Activated effector memory CD4-positive, alpha-beta T cell treated with Interleukin-2 at 50 U/mL for 16 hours (primary cell): ENCODE results near the gene EHD1.
A peak's percentile ranks its signal among the peaks of the same experiment; 100 is the strongest.
"Not testable (repeated sequence)": the region's sequence is repeated elsewhere in the genome, so short reads cannot be mapped to it uniquely, and the experiment has no call there.

Experiments used
- DNase-seq: peaks from one replicate; pipeline ENCODE4 v3.0.0-alpha.2; 2020

EHD1 gene

DNA sequence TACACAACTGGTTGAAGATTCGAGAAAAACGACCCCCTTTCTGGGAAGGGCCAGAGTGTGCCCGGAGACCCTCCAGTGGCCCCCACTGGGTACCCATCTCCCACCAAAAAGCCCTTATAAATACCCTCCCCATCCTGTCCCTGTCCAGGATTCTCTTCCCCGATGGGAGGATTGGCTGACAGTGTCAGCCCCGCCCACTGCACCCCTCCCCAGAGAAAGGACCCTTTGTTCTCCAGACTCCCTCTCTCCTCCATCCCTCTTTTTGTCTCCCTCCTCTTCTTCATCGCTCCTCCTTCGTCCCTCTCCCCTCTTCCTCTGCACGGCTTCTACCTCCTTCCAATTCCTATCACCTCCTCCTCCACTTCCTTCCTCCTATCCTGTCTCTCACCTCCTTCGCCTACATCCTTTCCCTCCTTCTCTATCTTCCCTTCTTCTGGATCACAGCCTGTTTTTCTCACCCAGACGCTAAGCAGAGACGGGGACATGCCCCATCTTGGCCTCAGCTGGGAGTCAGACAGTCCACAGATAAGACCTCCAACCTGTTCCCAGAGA, 54.8 kb downstream of the EHD1 start:
- no peak for DNase-seq

DNA sequence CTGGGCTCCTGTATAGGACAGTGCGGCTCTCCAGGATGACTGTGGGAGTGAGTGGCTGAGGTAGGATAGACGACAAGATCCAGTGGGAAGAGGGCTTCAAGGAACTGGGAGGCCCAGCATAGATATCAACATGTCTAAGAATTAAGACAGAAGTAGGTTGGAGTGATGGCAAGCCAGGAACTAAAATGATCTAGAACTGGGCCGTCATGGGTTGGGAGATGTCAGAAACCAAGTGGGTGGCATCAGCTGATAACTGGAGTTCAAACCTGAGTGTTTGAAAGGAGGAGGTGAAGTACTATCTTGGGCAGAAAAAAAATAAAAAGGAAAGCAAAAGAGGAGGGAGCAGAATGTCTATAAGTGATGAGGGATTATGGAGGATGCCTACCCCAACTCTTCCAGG, 60.9 kb downstream of the EHD1 start:
- DNase-seq = no peak

DNA sequence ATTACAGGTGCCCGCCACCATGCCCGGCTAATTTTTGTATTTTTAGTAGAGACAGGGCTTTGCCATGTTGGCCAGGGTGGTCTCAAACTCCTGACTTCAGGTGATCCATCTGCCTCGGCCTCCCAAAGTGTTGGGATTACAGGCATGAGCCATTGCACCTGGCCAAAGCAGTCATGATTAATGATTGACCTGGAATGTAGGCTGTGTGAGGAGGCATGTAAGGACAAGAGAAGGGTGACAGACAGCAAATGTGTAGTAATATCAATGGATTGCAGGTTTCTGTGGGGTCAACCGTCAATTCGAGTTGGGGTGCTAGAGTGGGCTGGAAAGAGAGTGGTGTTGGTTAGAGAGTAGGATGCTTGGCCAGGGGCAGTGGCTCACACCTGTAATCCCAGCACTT, 63.0 kb downstream of the EHD1 start:
- not testable (repeated sequence) for DNase-seq

DNA sequence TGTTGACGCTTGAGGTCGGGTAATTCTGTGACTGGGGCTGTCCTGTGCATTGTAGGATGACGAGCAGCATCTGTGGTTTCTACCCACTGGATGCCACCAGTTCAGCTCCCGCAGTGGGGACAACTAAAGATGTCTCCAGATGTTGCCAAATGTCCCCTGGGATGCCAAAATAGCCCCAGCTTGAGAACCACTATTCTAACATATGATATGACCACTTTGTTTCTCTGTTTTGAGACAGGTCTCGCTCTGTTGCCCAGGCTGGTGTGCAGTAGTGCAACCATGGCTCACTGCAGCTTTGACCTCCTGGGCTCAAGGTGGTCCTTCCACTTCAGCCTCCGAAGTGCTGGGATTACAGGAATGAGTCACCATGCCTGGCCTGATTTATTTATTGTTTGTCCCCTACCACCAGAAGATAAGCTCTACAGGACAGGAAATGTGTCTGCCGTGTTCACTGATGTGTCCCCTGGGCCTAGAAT, 63.7 kb downstream of the EHD1 start:
- DNase-seq = no peak

DNA sequence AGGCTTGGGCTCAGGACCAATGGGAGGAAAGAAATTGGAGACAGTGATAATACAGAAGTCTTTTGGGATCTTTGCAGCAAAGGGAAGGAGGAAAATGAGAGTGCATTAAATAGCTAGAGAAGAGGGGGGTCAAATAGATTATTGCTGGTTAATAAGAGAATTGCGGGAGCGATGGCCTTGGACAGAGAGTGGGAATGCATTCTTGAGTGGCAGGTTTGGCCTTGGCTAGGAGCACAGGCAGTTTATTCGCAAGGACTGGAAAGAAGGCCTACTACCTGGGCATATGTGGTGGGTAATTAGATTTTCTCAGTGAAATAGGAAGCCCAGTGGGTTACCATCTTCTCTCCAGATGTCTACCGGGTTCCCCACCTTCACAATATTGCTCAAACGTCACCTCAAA, 64.6 kb downstream of the EHD1 start:
- no peak for DNase-seq

DNA sequence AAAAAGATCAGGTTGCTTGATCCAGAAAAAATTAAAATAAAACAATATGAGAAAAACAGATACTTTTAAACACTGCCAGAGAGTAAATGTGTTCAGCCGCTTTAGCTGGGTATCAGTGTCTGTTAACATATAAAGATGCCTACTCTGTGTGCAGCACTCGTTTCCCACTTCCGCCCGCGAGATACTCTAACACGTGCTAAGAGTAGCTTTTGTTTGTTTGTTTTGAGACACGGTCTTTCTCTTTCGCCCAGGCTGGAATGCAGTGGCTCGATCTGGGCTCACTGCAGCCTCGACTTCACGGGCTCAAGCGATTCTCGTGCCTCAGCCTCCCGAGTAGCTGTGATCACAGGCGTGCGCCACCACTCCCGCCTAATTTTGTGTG, 67.5 kb downstream of the EHD1 start:
- DNase-seq = no peak

DNA sequence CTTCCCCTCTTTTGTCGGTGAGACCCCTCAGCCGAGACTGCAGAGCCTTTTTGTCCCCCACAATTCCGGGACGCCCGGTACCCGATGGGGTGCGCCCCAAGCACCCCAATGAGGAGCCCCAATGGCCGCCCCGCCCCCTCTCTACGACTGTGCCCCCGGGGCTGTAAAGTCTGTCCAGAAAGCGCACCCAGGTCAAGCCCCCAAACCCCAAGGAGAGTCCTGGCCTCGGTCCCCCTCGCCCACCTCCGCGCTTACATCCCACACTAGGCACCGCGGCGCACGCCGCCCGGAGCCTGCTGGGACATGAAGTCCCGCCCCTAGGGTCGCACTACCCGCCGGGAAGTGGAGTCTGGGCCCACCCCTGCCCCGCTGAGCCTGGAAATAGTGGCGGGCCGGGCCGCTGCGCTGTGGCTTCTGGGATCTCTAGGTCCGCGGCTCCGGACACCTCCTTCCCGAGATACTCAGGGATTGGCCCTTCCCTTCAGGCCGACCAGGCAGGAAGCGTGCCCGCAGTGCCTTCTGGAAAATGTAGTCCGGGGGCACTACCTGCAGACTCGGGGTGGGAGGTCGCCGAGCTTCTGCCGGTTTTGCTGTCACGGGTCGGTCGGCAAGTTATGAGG, 68.0 kb downstream of the EHD1 start, which contains the start of gene MEN1:
TSS of gene MEN1 (minus strand) at position 281 of the 620 bp plus-strand sequence. CDS start 442 bp downstream, outside the sequence.
- peak; percentile 69 for DNase-seq

DNA sequence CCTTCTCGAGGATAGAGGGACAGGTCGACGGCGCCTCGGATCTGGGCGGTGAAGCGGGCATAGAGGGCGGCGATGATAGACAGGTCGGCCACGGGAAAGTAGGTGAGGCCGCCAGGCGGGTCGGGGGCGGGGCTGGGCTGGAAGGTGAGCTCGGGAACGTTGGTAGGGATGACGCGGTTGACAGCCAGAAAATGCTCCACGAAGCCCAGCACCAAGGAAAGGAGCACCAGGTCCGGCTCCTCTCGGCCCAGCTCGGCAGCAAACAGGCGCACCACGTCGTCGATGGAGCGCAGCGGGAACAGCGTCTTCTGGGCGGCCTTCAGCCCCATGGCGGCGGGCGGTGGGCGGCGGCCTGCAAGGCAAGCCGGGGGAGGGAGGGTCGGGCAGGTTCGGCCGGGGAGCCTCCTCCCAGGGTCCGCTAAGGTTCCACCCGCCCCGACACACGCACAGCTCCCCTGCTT, 68.6 kb downstream of the EHD1 start:
- DNase-seq = no peak

DNA sequence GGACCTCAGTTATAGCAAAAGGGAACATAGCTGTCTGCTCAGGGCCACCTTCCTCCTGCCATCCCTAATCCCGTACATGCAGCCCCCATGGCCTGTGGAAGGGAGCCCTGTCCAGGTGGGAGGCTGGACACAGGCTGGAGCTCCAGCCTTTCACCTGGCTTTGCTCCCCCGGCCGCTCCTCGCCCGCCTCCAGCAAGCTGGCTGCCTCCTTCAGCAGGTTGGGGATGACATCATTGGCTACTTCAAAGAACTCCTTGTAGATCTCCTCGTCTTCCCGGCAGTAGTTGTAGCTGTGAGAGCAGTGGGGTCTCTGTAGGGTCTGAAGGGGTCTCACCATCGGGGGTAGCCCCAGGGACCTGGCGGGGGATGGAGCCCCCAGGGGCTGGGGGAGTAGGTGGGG, 72.9 kb downstream of the EHD1 start:
- no peak for DNase-seq

DNA sequence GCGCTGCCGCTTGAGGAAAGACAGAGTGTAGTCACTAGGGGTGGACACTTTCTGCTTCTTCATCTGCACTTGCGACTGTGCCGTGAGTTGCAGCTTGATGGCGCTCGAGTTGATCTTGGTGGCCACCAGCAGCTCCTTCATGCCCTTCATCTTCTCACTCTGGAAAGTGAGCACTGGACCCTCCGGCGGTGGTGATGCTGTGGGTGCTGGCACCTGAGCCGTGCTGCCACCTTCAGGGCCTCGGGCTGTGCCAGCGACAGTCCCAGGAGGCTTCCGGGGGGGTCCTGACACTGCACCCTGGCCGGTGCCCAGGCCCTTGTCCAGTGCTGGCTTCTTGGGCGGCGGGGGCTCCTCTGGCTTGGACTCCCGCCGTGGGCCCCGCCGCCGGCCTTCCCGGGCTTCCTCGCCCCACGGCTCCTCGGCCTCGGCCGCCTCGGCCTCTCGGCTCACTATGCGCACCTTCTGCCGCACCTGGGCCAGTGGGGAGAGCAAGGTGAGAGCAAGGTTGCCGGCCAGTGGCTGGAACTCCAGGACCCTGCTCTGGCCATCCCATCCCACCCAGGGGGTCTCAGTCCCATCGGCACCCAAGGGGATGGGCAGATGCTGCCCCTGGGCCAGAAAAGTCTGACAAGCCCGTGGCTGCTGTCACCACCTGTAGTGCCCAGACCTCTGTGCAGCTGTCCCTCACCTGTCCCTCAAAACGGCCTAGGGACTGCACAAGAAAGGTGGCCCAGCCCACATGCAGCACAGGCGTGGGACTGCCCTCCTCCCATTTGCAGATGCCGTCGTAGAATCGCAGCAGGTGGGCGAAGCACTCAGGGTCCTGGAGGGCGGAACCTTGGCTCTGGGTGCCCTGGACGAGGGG, 73.8 kb downstream of the EHD1 start:
- DNase-seq = no peak

DNA sequence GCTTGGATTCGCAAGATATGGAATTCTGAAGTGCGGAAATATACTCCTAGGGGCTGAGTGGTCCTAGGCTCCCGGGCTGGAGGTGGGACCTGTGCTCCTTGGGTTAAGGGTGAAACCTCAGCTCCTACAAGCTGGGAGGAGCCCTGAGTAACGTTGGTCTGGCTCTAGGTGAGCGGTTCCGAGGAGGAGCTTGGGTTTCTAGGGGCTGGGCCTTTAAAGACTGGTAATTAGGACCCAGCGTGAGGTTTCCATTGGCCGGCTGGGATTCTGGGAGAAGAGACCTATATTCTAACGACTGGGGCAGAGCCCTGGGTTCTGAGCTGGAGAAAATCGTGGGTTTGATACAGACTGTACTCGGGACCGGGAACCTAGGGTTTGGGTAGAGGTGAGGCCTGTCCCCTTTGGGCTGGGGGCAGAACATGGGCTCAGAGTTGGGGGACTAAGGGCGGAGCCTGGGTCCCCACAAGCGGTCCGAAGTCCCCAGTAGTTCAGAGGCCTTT, 74.5 kb downstream of the EHD1 start:
- DNase-seq = no peak

DNA sequence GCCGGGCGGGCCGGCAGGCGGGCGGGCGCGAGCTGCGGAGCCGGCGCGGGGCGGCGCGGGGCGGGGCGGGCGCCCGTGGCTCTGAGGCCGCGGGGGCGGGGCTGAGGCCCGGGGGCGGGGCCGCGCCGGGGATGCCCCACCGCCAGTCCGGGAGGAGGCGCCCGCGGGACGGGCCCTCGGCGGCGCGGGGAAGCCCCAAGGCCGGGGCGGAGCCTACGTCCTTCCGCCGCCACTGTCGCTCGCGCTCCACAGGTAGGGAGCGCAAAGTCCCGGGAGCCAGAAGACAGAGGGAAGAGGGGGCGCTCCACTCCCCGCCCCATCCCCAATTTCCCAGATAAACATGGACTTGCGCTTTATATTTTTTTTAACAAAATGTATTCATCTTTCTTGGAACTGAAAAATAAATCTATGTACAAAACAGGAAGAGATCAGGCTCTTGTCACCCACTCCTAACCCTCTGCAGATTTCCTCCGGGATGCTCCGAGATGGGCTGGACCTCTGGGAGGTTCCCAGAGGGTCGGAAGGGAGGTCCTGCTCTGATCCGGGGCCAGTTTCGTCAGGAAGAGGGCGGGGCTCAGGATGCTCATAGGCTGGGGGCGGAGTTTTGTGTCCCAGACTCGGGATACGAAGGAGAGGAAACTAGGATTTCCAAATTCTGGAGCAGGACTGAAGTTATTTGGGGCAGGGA, 75.1 kb downstream of the EHD1 start, which contains the start of gene MAP4K2:
TSS of gene MAP4K2 (minus strand) at position 57 of the 688 bp plus-strand sequence. CDS start 65 bp downstream, outside the sequence.
- peak; percentile 81 for DNase-seq

DNA sequence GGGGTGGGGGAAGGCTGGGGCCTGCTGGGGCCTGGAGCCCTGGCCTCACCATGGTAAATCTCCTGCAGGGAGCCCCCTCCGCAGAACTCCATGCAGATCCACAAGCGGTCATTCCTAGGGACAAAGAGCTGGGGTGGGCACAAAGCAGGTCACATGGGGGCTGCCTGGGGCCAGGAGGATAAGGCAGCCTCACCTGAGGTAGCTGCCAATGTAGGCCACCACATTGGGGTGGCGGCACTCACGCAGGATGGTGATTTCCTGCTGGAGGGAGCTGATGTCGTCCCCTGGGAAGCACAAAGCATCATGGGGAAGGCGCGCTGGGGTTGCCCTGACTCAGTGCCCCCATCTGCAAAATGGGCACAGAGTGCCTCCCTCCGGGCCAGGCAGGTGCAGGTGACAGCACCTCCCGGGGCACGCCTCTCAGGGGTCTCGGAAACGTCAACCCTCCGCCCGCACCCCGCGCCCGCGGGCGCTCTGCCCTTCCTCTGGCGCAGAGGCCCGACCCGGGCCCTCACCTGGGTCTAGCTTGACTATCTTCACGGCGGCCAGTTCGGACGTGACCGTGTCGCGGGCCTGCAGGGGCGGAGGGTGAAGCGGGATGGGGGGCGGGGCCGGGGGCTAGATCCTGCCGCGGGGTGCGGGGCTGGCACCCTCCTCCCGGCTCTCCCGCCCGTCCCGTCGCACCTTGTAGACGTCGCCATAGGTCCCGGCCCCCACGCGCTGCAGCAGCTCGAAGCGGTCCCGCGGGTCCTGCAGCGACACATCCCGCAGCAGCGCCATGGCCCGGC, 75.9 kb downstream of the EHD1 start:
- DNase-seq = peak; percentile 32
